Measurements from ENCODE around the gene ZNF79. TPM values are rescaled to one million over a fixed set of nuclear protein-coding genes. Genes with fewer than 3 reads are reported as not detected.
A peak's percentile ranks its signal among the peaks of the same experiment; 100 is the strongest.

The ZNF79 gene
- total and polyA plus RNA-seq, 9 donors: 3.9 to 12.3 (median 10.5) TPM

- no peaks in the 10 kb centered on the region for H3K27me3 ChIP-seq
- peak within 1 kb of the TSS; percentile 57 to 79 for H3K27ac ChIP-seq
- 0 to 1% (median 1%) methylated on average over 67 to 87 of the region's 87 CpGs for WGBS, 3 donors
- H3K4me3 ChIP-seq: peak within 1 kb of the TSS; percentile 69
- H3K36me3 ChIP-seq: no peaks in the 10 kb centered on the region
- TF ChIP-seq POLR2A (IDR thresholded peaks at IDR 0.05) (peak; percentile 73), CTCF (IDR thresholded peaks at IDR 0.05) (peak in 2 of 3 donors; percentile 37 to 52), EP300 (IDR thresholded peaks at IDR 0.05) (no peak)
- peak; percentile 98 to 99 (median 99) for DNase-seq
- intact Hi-C loops (cut with DNase I): loop anchor here in 1 of 4 donors (2.0 to 10.0 kb wide), 2 partner anchors 48 to 172 kb away; no protein-coding TSS in a partner anchor
- peaks cover 5% of the 10 kb centered on the region for H3K4me1 ChIP-seq (ENCODE audit: insufficient read depth)
- H3K9me3 ChIP-seq: no peaks in the 10 kb centered on the region
Observed at GRCh38 chr9:127396808-127397645, 27.2 kb upstream of the ZNF79 start, which contains the start of gene SLC2A8. Gene SLC2A8 (plus strand): TSS chr9:127397169. CDS start chr9:127397231, 62 bp downstream.

GRCh38 chr9:127397646-127398274 is 26.4 kb upstream of the ZNF79 start:
- H3K27me3 ChIP-seq: no peaks in the 10 kb centered on the region
- intact Hi-C loops (cut with DNase I): loop anchor here in 1 of 4 donors (2.0 to 10.0 kb wide), 2 partner anchors 47 to 173 kb away; no protein-coding TSS in a partner anchor
- H3K9me3 ChIP-seq: no peaks in the 10 kb centered on the region
- no peaks in the 10 kb centered on the region for H3K36me3 ChIP-seq
- peak; percentile 39 to 75 (median 57) for DNase-seq
- H3K4me3 ChIP-seq: peak overlapping the region; percentile 69
- TF ChIP-seq CTCF (IDR thresholded peaks at IDR 0.05): peak in 1 of 3 donors; percentile 25
- no peak for TF ChIP-seq EP300 (IDR thresholded peaks at IDR 0.05)
- WGBS, 3 donors: 0 to 2% (median 1%) methylated on average over 16 to 55 of the region's 55 CpGs
- peaks cover 5% of the 10 kb centered on the region for H3K4me1 ChIP-seq (ENCODE audit: insufficient read depth)
- H3K27ac ChIP-seq: peak overlapping the region; percentile 57 to 79

GRCh38 chr9:127398275-127398647 is 25.9 kb upstream of the ZNF79 start:
- peak overlapping the region; percentile 69 for H3K4me3 ChIP-seq
- no peak for TF ChIP-seq CTCF (IDR thresholded peaks at IDR 0.05)
- H3K4me1 ChIP-seq (ENCODE audit: insufficient read depth): peaks cover 5% of the 10 kb centered on the region
- H3K27me3 ChIP-seq: no peaks in the 10 kb centered on the region
- no peaks in the 10 kb centered on the region for H3K9me3 ChIP-seq
- intact Hi-C loops (cut with DNase I): loop anchor here in 1 of 4 donors (10.0 kb wide), 1 partner anchor 47 kb away; no protein-coding TSS in a partner anchor
- H3K36me3 ChIP-seq: no peaks in the 10 kb centered on the region
- DNase-seq: no peak
- H3K27ac ChIP-seq: peak overlapping the region in 1 of 2 donors; percentile 79
- WGBS, 3 donors: 45 to 50% (median 45%) methylated on average over 5 of the region's 5 CpGs

GRCh38 chr9:127398715-127399400 is 25.3 kb upstream of the ZNF79 start:
- intact Hi-C loops (cut with DNase I): loop anchor here in 1 of 4 donors (10.0 kb wide), 1 partner anchor 46 kb away; no protein-coding TSS in a partner anchor
- DNase-seq: no peak

More at GRCh38 chr9:127398715-127399400, 25.3 kb upstream of the ZNF79 start:
- Histone ChIP-seq H3K27ac (no peak overlapping the region), H3K9me3 (no peaks in the 10 kb centered on the region), H3K36me3 (no peaks in the 10 kb centered on the region), H3K4me1 (ENCODE audit: insufficient read depth) (peaks cover 5% of the 10 kb centered on the region), H3K4me3 (peak overlapping the region; percentile 8), H3K27me3 (no peaks in the 10 kb centered on the region)
- 85 to 93% (median 89%) methylated on average over 13 of the region's 13 CpGs for WGBS, 3 donors
- TF ChIP-seq CTCF (IDR thresholded peaks at IDR 0.05) (no peak), POLR2A (IDR thresholded peaks at IDR 0.05) (no peak), EP300 (IDR thresholded peaks at IDR 0.05) (no peak)
